HAP-1 (cell line): ENCODE measurements around the gene ANKRA2.

Experiments
- DNase-seq, 2 experiments: peaks; one replicate each; pipeline ENCODE4 v3.0.0-alpha.2; 2016 to 2020; ENCODE audit warnings: low spot score in 2 of 2
- H3K27me3 ChIP-seq: fragments of 250-450 bp; sonication (Bioruptor Pico); 2 replicates; pipeline ENCODE4 v1.5.1; 2020; ENCODE audit warnings: low read depth, mild to moderate bottlenecking, moderate library complexity
- H3K36me3 ChIP-seq: fragments of 250-450 bp; sonication (Bioruptor Pico); replicated peaks from 2 replicates; pipeline ENCODE4 v1.5.1; 2020; ENCODE audit warnings: mild to moderate bottlenecking
- H3K4me1 ChIP-seq: fragments of 250-450 bp; sonication (Bioruptor Pico); 2 replicates; pipeline ENCODE4 v1.5.1; 2020; ENCODE audit warnings: mild to moderate bottlenecking
- H3K4me3 ChIP-seq: fragments of 250-450 bp; sonication (Bioruptor Pico); 2 replicates; pipeline ENCODE4 v1.5.1; 2020; ENCODE audit warnings: mild to moderate bottlenecking, moderate library complexity
- H3K9me3 ChIP-seq: fragments of 250-450 bp; sonication (Bioruptor Pico); 2 replicates; pipeline ENCODE4 v1.5.1; 2020; ENCODE audit warnings: mild to moderate bottlenecking, moderate library complexity
- in situ Hi-C: fragments of 300-500 bp; cut with MboI; formaldehyde crosslinking; loops from 3 replicates; pipeline ENCODE4 v1.14.3; 2020; ENCODE audit warnings: low sequenced_read_pairs, inconsistent platforms, mixed read lengths

ANKRA2 gene

GRCh38 chr5:73587923-73588322 is 22.5 kb upstream of the ANKRA2 start:
- in situ Hi-C loops, result loop anchor here (5.0 kb wide), 1 partner anchor 204 kb away; no protein-coding TSS in a partner anchor
- Histone ChIP-seq H3K9me3 (no peaks in the 10 kb centered on the region), H3K4me1 (no peaks in the 10 kb centered on the region), H3K27me3 (peaks cover 2% of the 10 kb centered on the region; the same call in 1 of the 2 replicates), H3K36me3 (no peaks in the 10 kb centered on the region), H3K4me3 (no peak overlapping the region)
- DNase-seq, result no peak

DNA sequence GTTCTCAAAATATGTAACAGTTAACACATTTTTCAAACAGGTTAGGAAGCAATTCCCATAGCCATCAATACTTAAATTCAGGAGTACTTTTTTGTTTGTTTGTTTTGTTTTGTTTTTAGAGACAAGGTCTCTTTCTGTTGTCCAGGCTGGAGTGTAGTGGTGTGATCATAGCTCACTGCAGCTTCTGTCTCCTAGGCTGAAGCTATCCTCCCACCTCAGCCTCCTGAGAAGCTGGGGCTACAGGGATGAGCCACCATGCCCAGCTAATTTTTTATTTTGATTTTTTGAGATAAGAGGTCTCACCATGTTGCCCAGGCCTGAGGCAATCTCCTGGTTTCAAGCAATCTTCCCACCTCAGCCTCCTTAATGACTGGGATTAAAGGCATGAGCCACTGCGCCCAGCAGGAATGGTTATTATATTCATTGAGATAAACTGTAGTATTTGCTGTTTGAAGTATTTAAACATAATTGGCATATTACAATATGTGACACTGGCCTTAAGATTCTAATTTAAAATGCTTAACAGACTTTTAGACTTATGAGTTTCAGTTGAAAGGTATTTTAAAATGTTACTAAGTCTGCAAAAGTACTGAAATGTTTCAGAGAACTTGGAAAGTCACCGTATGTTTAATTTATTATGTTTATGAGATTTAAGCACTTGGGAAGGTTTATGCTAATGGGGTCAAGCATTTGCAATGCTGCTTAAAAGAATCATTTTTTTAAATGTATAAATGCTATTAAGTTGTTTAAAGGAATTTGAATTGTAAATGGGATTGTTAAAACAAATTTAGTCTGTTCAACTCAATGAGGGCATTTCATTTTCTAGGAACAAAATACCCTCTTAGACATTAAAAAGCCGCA is 17.1 kb upstream of the ANKRA2 start:
- H3K36me3 ChIP-seq, result peaks cover 35% of the 10 kb centered on the region
- H3K4me3 ChIP-seq, result no peak overlapping the region
- in situ Hi-C loops, result no loop called here
- H3K27me3 ChIP-seq, result no peaks in the 10 kb centered on the region; the same call in 1 of the 2 replicates
- DNase-seq, result peak in 1 of 2 experiments; percentile 10
- H3K9me3 ChIP-seq, result no peaks in the 10 kb centered on the region
- H3K4me1 ChIP-seq, result no peaks in the 10 kb centered on the region

DNA sequence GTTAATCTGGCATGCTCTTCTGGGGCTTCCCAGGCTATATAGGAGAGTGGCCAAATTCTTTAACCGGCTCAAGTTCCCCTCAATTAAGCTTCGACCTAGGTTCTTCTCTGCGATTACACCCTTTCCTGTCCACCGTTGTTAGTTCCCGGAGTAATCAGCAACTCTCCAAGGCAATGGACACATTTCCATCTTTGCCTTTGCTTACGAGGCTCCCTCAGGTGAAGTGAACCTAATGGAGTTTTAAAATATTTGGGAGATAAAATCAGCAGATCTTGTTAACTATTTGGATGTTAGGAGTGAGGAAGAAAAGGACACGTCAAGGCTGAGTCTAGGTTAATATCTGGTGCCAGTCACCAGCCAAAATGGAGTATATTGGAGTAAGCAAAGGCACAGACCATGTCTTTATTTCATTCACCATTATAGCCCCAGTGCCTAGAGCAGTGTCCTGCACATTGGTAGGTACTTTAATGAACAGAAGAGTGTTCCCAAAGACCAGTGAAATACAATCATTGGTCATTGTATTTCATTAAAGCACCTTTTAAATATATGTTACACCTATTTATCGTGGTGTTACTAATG is 619 bp upstream of the ANKRA2 start:
- Histone ChIP-seq H3K4me3 (peak overlapping the region; percentile 61), H3K36me3 (peaks cover 25% of the 10 kb centered on the region), H3K9me3 (no peaks in the 10 kb centered on the region), H3K4me1 (peaks cover 5% of the 10 kb centered on the region), H3K27me3 (no peaks in the 10 kb centered on the region)
- peak in 1 of 2 experiments; percentile 3 for DNase-seq
- in situ Hi-C loops, result no loop called here

- peak overlapping the region; percentile 61 for H3K4me3 ChIP-seq
- peak; percentile 7 to 12 for DNase-seq
- peaks cover 5% of the 10 kb centered on the region for H3K4me1 ChIP-seq
- H3K27me3 ChIP-seq, result no peaks in the 10 kb centered on the region
- no peaks in the 10 kb centered on the region for H3K9me3 ChIP-seq
- H3K36me3 ChIP-seq, result peaks cover 20% of the 10 kb centered on the region
- in situ Hi-C loops, result no loop called here
These were observed 764 bp downstream of the ANKRA2 start for GRCh38 chr5:73564675-73565074.

- Histone ChIP-seq H3K4me3 (peak overlapping the region; percentile 61), H3K27me3 (no peaks in the 10 kb centered on the region), H3K4me1 (peaks cover 5% of the 10 kb centered on the region), H3K36me3 (peaks cover 15% of the 10 kb centered on the region), H3K9me3 (no peaks in the 10 kb centered on the region)
- peak in 1 of 2 experiments; percentile 29 for DNase-seq
- in situ Hi-C loops, result no loop called here
These were observed 1.4 kb downstream of the ANKRA2 start for GRCh38 chr5:73564018-73564417.

GRCh38 chr5:73558950-73559349 is 6.5 kb downstream of the ANKRA2 start:
- Histone ChIP-seq H3K9me3 (no peaks in the 10 kb centered on the region), H3K36me3 (peaks cover 8% of the 10 kb centered on the region), H3K4me3 (no peak overlapping the region), H3K4me1 (no peaks in the 10 kb centered on the region), H3K27me3 (no peaks in the 10 kb centered on the region)
- DNase-seq, result no peak
- in situ Hi-C loops, result no loop called here

GRCh38 chr5:73552642-73553041 is 12.8 kb downstream of the ANKRA2 start:
- Histone ChIP-seq H3K4me1 (peaks cover 2% of the 10 kb centered on the region; the same call in 1 of the 2 replicates), H3K4me3 (no peak overlapping the region), H3K36me3 (no peaks in the 10 kb centered on the region), H3K27me3 (peaks cover 4% of the 10 kb centered on the region; the same call in 1 of the 2 replicates), H3K9me3 (peaks cover 4% of the 10 kb centered on the region; the same call in 1 of the 2 replicates)
- in situ Hi-C loops, result no loop called here
- DNase-seq, result no peak

- peaks cover 4% of the 10 kb centered on the region; the same call in 1 of the 2 replicates for H3K27me3 ChIP-seq
- no peaks in the 10 kb centered on the region for H3K36me3 ChIP-seq
- H3K4me1 ChIP-seq, result peaks cover 2% of the 10 kb centered on the region; the same call in 1 of the 2 replicates
- H3K4me3 ChIP-seq, result no peak overlapping the region
- H3K9me3 ChIP-seq, result peaks cover 4% of the 10 kb centered on the region; the same call in 1 of the 2 replicates
- in situ Hi-C loops, result no loop called here
- DNase-seq, result no peak
These were observed 15.4 kb downstream of the ANKRA2 start for GRCh38 chr5:73550016-73550415.

GRCh38 chr5:73545403-73545779 is 20.0 kb downstream of the ANKRA2 start:
- in situ Hi-C loops, result no loop called here

DNA sequence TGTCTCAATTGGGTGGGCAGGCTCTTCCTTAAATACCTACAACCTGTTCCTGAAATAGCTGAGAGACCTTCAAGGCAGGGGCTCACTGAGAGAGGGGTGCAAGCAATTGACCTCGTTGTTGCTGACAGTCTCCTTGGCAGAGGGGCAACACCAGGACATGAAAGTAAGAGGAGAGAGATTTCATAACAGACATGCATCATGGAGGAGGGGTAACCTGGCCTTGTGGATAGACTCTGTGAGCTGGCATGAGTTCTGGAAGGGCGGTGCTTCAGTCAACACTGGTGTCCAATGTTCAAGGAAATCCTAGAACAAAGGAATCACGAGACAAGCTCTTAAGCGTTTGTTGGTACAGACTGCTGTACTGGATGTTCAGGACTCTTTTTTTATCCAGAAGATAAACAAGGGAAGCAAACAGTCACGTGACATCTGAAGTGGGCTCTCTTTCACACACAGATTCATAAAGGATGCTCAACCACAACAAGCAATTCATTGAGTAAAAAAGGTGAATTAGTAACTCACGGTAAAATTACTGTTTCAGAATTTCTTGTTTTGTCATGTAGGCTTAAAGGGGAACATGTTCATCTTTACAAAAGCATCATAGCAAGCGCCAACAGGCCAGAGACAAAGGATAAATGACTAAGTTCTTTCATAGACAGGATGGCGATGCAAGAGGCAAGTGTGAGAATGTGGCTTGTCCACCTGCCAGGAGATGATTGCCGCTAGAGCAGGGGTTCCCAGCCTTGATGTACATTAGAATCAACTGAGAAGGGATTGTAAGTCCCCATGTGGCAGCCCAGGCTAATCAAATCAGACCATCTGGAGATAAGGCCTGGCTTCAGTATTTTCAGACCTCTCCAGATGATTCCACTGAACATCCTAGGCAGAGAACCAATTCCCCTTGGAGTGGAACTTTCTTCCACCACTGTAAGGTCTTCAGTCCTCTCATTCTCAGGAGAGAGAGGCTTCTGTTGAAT is 20.7 kb downstream of the ANKRA2 start:
- Histone ChIP-seq H3K9me3 (peaks cover 4% of the 10 kb centered on the region; the same call in 1 of the 2 replicates), H3K4me1 (peaks cover 23% of the 10 kb centered on the region), H3K27me3 (no peaks in the 10 kb centered on the region), H3K4me3 (no peak overlapping the region), H3K36me3 (no peaks in the 10 kb centered on the region)
- DNase-seq, result peak; percentile 7 to 38
- in situ Hi-C loops, result no loop called here

More at GRCh38 chr5:73545403-73545779, 20.0 kb downstream of the ANKRA2 start:
- no peak for DNase-seq
- Histone ChIP-seq H3K4me3 (no peak overlapping the region), H3K36me3 (no peaks in the 10 kb centered on the region), H3K27me3 (peaks cover 4% of the 10 kb centered on the region; the same call in 1 of the 2 replicates), H3K4me1 (peaks cover 23% of the 10 kb centered on the region), H3K9me3 (peaks cover 4% of the 10 kb centered on the region; the same call in 1 of the 2 replicates)

GRCh38 chr5:73542020-73542419 is 23.4 kb downstream of the ANKRA2 start:
- Histone ChIP-seq H3K4me3 (no peak overlapping the region), H3K9me3 (no peaks in the 10 kb centered on the region), H3K27me3 (no peaks in the 10 kb centered on the region), H3K4me1 (peaks cover 21% of the 10 kb centered on the region), H3K36me3 (no peaks in the 10 kb centered on the region)
- DNase-seq, result peak in 1 of 2 experiments; percentile 20
- in situ Hi-C loops, result no loop called here

- H3K27me3 ChIP-seq, result no peaks in the 10 kb centered on the region
- peaks cover 21% of the 10 kb centered on the region for H3K4me1 ChIP-seq
- no peak overlapping the region for H3K4me3 ChIP-seq
- DNase-seq, result no peak
- in situ Hi-C loops, result no loop called here
- no peaks in the 10 kb centered on the region for H3K36me3 ChIP-seq
- H3K9me3 ChIP-seq, result no peaks in the 10 kb centered on the region
These were observed 25.2 kb downstream of the ANKRA2 start for GRCh38 chr5:73540192-73540591.

DNA sequence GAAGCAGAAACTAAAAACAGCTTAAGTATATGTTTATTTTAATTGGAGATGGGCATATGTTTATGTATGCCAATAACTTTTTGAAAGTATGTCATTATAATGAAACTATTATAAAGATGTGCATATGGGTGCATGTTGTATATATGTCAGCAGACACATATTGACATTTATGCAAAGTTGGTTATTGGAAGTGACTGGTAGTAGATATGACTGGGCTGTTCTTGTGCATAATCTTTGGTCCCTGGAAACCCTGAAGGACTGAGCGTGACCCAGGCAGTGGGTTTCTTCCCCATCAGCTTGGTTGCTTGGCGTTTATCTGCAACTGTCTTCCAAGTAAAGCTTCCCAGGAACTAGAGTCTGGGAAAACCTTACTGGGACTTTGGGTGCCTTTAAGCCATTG is 25.7 kb downstream of the ANKRA2 start:
- peaks cover 19% of the 10 kb centered on the region for H3K4me1 ChIP-seq
- no peaks in the 10 kb centered on the region for H3K36me3 ChIP-seq
- no peaks in the 10 kb centered on the region for H3K27me3 ChIP-seq
- H3K4me3 ChIP-seq, result no peak overlapping the region
- in situ Hi-C loops, result no loop called here
- DNase-seq, result no peak
- no peaks in the 10 kb centered on the region for H3K9me3 ChIP-seq
